Measurements from ENCODE around the gene MMAA.
A peak's percentile ranks its signal among the peaks of the same experiment; 100 is the strongest.
"Not testable (repeated sequence)": the region's sequence is repeated elsewhere in the genome, so short reads cannot be mapped to it uniquely, and the experiment has no call there.

Gene MMAA

GRCh38 chr4:145639186-145639698 is 20.1 kb downstream of the MMAA start:
- no peak for DNase-seq (ENCODE audit: low spot score)
- H3K4me3 ChIP-seq (ENCODE audit: severe bottlenecking): no peak overlapping the region
- no peaks in the 10 kb centered on the region for H3K9me3 ChIP-seq (ENCODE audit: severe bottlenecking)
- H3K27ac ChIP-seq (ENCODE audit: poor library complexity, severe bottlenecking): no peak overlapping the region
- no peak for TF ChIP-seq CTCF (IDR thresholded peaks at IDR 0.05; ENCODE audit: poor library complexity, severe bottlenecking)
- no peaks in the 10 kb centered on the region for H3K27me3 ChIP-seq (ENCODE audit: insufficient read depth, poor library complexity, severe bottlenecking)
- peaks cover 12% of the 10 kb centered on the region; the same call in 1 of the 2 replicates for H3K36me3 ChIP-seq (ENCODE audit: low read depth)
- no peak for ATAC-seq (ENCODE audit: low read depth)
- H3K4me1 ChIP-seq (ENCODE audit: insufficient read depth, poor library complexity, severe bottlenecking): no peaks in the 10 kb centered on the region

- not testable (repeated sequence) for DNase-seq (ENCODE audit: low spot score); H3K9me3 ChIP-seq (ENCODE audit: severe bottlenecking); H3K4me3 ChIP-seq (ENCODE audit: severe bottlenecking); H3K4me1 ChIP-seq (ENCODE audit: insufficient read depth, poor library complexity, severe bottlenecking); ATAC-seq (ENCODE audit: low read depth); H3K27me3 ChIP-seq (ENCODE audit: insufficient read depth, poor library complexity, severe bottlenecking); H3K27ac ChIP-seq (ENCODE audit: poor library complexity, severe bottlenecking)
- peaks cover 12% of the 10 kb centered on the region; the same call in 1 of the 2 replicates for H3K36me3 ChIP-seq (ENCODE audit: low read depth)
Measured at GRCh38 chr4:145640236-145640635, 21.1 kb downstream of the MMAA start.

- no peak for TF ChIP-seq CTCF (IDR thresholded peaks at IDR 0.05; ENCODE audit: poor library complexity, severe bottlenecking)
- H3K4me1 ChIP-seq (ENCODE audit: insufficient read depth, poor library complexity, severe bottlenecking): no peaks in the 10 kb centered on the region
- ATAC-seq (ENCODE audit: low read depth) (no peak), DNase-seq (ENCODE audit: low spot score) (no peak)
- H3K9me3 ChIP-seq (ENCODE audit: severe bottlenecking): no peaks in the 10 kb centered on the region
- H3K27me3 ChIP-seq (ENCODE audit: insufficient read depth, poor library complexity, severe bottlenecking): no peaks in the 10 kb centered on the region
- H3K36me3 ChIP-seq (ENCODE audit: low read depth): peaks cover 12% of the 10 kb centered on the region; the same call in 1 of the 2 replicates
- no peak overlapping the region for H3K4me3 ChIP-seq (ENCODE audit: severe bottlenecking)
- H3K27ac ChIP-seq (ENCODE audit: poor library complexity, severe bottlenecking): no peak overlapping the region
Measured at GRCh38 chr4:145643295-145643694, 24.1 kb downstream of the MMAA start.

GRCh38 chr4:145644699-145645098 is 25.5 kb downstream of the MMAA start:
- H3K9me3 ChIP-seq (ENCODE audit: severe bottlenecking): no peaks in the 10 kb centered on the region
- H3K4me1 ChIP-seq (ENCODE audit: insufficient read depth, poor library complexity, severe bottlenecking): no peaks in the 10 kb centered on the region
- no peaks in the 10 kb centered on the region for H3K27me3 ChIP-seq (ENCODE audit: insufficient read depth, poor library complexity, severe bottlenecking)
- no peak overlapping the region for H3K4me3 ChIP-seq (ENCODE audit: severe bottlenecking)
- ATAC-seq (ENCODE audit: low read depth) (no peak), DNase-seq (ENCODE audit: low spot score) (no peak)
- H3K36me3 ChIP-seq (ENCODE audit: low read depth): 0 out of 2 replicates have a peak, but pooled peaks cover 5% of the 10 kb centered on the region
- H3K27ac ChIP-seq (ENCODE audit: poor library complexity, severe bottlenecking): no peak overlapping the region
- TF ChIP-seq CTCF (IDR thresholded peaks at IDR 0.05; ENCODE audit: poor library complexity, severe bottlenecking): peak; percentile 12

GRCh38 chr4:145656156-145656555 is 37.0 kb downstream of the MMAA start:
- ATAC-seq (ENCODE audit: low read depth) (no peak), DNase-seq (ENCODE audit: low spot score) (no peak)

More at GRCh38 chr4:145656156-145656555, 37.0 kb downstream of the MMAA start:
- Histone ChIP-seq H3K27me3 (ENCODE audit: insufficient read depth, poor library complexity, severe bottlenecking) (no peaks in the 10 kb centered on the region), H3K4me3 (ENCODE audit: severe bottlenecking) (no peak overlapping the region), H3K9me3 (ENCODE audit: severe bottlenecking) (no peaks in the 10 kb centered on the region), H3K36me3 (ENCODE audit: low read depth) (no peaks in the 10 kb centered on the region; the same call in 1 of the 2 replicates), H3K4me1 (ENCODE audit: insufficient read depth, poor library complexity, severe bottlenecking) (no peaks in the 10 kb centered on the region), H3K27ac (ENCODE audit: poor library complexity, severe bottlenecking) (no peak overlapping the region)
- no peak for TF ChIP-seq CTCF (IDR thresholded peaks at IDR 0.05; ENCODE audit: poor library complexity, severe bottlenecking)

Measured in RWPE2 (cell line).